Astrocyte of the spinal cord (primary cell): Measurements from ENCODE around the gene EIF2B4.

Experiments used
- DNase-seq: peaks from one replicate; pipeline ENCODE4 v3.0.0; 2011; ENCODE audit warnings: low read depth, low spot score
- H3K4me3 ChIP-seq: 2 replicates; pipeline ENCODE4 v1.5.1; 2011; ENCODE audit warnings: low read depth, mild to moderate bottlenecking, low read length, moderate library complexity
- in situ Hi-C: cut with HindIII; loops from 2 replicates; pipeline ENCODE4 v1.10.0; 2017; ENCODE audit warnings: low sequenced_read_pairs
- TF ChIP-seq, protein P1 (sequence below): IDR thresholded peaks from 2 replicates; pipeline ENCODE4 v1.5.1; 2012; ENCODE audit warnings: low read depth, mild to moderate bottlenecking, low read length, inconsistent platforms

EIF2B4 gene

DNA sequence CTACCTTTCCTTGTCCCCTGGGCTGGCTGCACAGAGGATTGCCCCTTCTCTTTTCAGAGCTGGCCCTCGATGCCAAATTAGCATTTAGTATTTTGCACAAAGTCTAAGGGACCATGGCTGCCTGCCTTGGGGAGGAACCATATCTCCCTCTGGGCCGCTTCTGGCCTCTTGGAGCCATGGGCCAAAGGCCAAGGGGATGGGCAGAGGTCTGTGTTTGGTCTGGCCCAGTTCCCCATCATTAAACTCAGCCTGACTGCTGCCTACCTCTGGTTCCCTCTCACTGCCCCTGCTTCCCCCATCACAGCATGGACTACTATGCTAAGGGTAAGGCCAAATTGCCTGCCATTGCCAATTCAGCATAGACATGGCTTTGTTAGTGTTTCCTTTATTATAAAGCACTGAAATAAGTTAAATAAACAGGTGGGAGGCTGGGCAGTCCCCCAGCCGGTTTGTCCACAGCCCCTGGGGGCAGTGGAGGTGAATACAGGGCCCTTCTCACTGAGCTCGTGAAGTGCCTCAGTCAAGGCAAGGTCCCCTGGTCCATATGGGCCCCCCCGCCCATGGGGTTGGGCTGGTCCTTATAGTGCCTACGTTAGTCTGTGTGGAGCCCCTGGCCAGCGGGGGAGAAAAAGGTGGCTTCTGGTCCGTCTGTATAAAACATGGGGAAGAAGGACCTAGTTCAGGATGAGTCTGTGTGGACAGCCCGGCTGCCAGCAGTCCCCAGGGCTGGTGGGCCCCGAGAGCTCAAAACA, 6.9 kb upstream of the EIF2B4 start:
- in situ Hi-C loops, result no loop called here
- DNase-seq, result no peak
- TF ChIP-seq, protein P1, sequence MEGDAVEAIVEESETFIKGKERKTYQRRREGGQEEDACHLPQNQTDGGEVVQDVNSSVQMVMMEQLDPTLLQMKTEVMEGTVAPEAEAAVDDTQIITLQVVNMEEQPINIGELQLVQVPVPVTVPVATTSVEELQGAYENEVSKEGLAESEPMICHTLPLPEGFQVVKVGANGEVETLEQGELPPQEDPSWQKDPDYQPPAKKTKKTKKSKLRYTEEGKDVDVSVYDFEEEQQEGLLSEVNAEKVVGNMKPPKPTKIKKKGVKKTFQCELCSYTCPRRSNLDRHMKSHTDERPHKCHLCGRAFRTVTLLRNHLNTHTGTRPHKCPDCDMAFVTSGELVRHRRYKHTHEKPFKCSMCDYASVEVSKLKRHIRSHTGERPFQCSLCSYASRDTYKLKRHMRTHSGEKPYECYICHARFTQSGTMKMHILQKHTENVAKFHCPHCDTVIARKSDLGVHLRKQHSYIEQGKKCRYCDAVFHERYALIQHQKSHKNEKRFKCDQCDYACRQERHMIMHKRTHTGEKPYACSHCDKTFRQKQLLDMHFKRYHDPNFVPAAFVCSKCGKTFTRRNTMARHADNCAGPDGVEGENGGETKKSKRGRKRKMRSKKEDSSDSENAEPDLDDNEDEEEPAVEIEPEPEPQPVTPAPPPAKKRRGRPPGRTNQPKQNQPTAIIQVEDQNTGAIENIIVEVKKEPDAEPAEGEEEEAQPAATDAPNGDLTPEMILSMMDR, result no peak
- H3K4me3 ChIP-seq, result no peak overlapping the region

DNA sequence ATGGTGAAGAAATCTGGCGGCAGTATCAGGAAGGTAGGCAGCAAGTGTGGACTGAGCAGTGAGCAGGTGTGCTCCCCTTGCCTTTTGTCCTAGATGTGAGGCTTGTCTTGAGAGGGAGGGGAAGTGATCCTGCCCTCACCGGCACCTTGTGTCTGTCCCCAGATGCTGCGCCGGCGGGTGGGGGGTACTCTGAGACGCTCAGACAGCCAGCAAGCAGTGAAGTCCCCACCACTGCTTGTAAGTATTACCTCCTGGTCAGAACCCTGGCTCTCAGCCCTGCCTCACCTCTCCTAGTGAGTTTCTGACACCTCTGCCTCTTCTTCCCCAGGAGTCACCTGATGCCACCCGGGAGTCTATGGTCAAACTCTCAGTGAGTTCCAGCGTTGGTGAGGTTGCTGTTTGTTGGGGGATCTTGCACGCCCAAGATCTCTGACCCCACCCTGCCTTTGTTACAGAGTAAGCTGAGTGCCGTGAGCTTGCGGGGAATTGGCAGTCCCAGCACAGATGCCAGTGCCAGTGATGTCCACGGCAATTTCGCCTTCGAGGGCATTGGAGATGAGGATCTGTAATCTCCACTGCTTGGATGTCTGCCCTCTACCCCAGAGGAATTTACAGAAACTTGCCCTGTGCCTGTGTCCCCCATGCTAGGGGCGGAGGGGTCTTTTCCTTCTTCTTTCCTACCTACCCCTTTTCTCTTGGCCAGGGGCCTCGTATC, 6.2 kb upstream of the EIF2B4 start:
- no peak overlapping the region for H3K4me3 ChIP-seq
- TF ChIP-seq, protein P1, result no peak
- in situ Hi-C loops, result no loop called here
- no peak for DNase-seq

DNA sequence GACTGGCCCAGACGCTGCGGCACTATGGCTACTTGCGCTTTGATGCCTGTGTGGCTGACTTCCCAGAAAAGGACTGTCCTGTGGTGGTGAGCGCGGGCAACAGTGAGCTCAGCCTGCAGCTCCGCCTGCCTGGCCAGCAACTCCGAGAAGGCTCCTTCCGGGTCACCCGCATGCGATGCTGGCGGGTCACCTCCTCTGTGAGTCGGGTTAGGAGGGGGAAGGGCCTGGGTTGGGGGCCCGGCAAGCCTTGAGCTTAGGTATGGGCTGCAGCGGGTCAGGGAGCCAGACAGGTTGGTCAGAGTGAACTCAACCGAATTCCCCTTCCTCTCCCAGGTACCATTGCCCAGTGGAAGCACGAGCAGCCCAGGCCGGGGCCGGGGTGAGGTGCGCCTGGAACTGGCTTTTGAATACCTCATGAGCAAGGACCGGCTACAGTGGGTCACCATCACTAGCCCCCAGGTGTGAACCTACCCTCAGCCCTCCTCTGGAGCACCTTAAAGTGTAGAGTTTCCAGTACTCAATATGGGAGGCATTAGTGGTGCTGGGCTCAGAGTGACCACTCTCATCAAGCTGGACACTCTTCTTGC, 5.5 kb upstream of the EIF2B4 start:
- TF ChIP-seq, protein P1, result no peak
- in situ Hi-C loops, result no loop called here
- no peak for DNase-seq
- H3K4me3 ChIP-seq, result no peak overlapping the region

DNA sequence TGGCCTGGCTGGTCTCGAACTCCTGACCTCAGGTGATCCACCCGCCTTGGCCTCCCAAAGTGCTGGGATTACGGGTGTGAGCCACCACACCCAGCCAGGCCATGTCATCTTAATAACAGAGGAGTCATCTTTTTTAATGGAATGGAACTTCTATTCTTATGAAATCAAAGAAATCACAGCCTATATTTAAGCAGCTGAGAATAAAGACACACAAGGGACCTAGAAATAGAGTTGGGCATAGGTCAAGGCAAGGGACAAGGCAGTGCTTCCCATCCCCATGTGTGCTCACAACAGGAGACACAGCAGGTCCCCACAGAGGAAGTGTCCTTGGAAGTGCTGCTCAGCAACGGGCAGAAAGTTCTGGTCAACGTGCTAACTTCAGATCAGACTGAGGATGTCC, 3.4 kb upstream of the EIF2B4 start:
- no peak for DNase-seq
- no peak overlapping the region for H3K4me3 ChIP-seq
- in situ Hi-C loops, result no loop called here
- TF ChIP-seq, protein P1, result no peak

DNA sequence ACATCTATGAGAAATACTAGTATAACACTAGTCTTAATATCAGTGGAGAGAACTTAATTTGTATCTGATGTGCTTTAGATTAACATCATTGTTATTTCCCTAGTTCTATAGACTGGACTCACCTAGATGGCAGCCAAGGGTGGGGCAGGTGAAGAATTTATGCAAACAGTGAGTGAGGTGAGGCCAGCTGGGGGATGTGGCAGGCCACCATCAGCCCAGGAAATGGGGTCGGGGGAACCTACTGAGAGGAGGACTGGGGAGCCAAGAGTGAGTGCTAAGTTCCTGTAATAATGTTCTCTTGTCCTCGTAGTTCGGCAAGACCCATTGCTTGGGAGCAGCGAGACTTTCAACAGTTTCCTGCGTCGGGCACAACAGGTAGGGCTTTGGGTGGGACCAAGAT, 2.8 kb upstream of the EIF2B4 start:
- H3K4me3 ChIP-seq, result no peak overlapping the region
- in situ Hi-C loops, result no loop called here
- no peak for DNase-seq
- TF ChIP-seq, protein P1, result no peak

DNA sequence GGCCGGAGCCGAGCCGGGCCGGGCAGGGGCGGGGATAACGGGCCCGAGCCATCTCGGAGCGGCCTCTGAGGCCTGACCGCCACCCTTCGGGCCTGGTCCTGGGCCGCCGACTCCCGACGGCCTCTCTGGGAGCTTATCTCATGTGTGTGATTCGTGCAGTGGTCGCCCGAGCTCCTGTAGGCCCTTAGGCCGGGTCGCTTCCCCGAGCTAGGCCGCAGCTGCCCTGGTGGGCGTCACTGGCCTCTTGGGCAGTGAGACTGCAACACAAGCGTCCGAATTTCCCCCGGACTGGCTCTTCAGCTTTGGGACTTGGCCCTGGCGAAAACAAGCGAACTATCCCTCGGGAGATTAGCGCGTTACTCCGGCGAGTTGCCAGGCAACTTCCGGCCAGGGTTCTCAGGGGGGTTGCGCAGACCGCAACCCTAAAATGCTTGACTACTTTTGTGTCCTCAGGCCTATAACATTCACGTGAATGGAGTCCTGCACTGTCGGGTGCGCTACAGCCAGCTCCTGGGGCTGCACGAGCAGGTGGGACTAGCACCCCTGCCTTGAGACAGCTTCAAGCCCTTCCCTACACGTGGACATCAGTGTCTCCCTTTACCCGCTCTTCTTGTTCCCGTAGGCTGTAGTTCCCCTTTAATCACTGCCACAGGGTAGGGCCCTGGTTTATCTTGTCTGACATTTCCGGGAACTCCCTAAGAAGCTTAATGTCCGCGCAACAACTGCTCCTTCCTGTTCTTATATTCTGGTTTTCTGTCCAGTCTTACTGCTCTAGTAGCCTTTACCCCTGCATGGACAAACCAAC, 880 bp upstream of the EIF2B4 start:
- DNase-seq, result peak; percentile 34
- peak overlapping the region; percentile 73 for H3K4me3 ChIP-seq
- TF ChIP-seq, protein P1, result no peak
- in situ Hi-C loops, result no loop called here
